Tibial artery (tissue), 4 donors: Measurements from ENCODE around the gene NSD1.

Source experiments
- DNase-seq, 2 donors: peaks; one replicate each; pipeline ENCODE4 v3.0.0-alpha.2; 2019
- H3K27ac ChIP-seq, 2 donors: fragments of 200-600 bp; sonication (generic) in 1 of 2; 1 replicate in 1 of 2; 2 replicates in 1 of 2; pipeline ENCODE4 v1.5.1; 2018 to 2019; ENCODE audit warnings: mild to moderate bottlenecking in 1 of 2
- H3K27me3 ChIP-seq, 2 donors: fragments of 200-600 bp; sonication (generic) in 1 of 2; one replicate each; pipeline versions ENCODE4 v1.5.1 to v1.6.0; 2016 to 2019
- H3K36me3 ChIP-seq, 3 donors: fragments of 200-600 bp; sonication (generic) in 2 of 3; one replicate each; pipeline ENCODE4 v1.5.1; 2016 to 2019; ENCODE audit warnings: mild to moderate bottlenecking in 2 of 3
- H3K4me1 ChIP-seq, 4 donors: fragments of 200-600 bp; sonication (generic) in 2 of 4; 1 replicate in 3 of 4; 2 replicates in 1 of 4; pipeline ENCODE4 v1.5.1; 2016 to 2019
- H3K4me3 ChIP-seq, 2 donors: fragments of 200-600 bp; sonication (generic) in 1 of 2; 1 replicate in 1 of 2; 2 replicates in 1 of 2; pipeline ENCODE4 v1.5.1; 2018 to 2019; ENCODE audit warnings: mild to moderate bottlenecking in 2 of 2
- H3K9me3 ChIP-seq, 3 donors: fragments of 200-600 bp; sonication (generic) in 1 of 3; one replicate each; pipeline ENCODE4 v1.5.1; 2016 to 2019
- CTCF ChIP-seq, 2 experiments: fragments of 200-600 bp in 1 of 2; fragments of 450-650 bp in 1 of 2; IDR thresholded peaks; one replicate each; pipeline ENCODE4 v1.5.1; 2017 to 2019; ENCODE audit warnings: antibody characterized with exemption in 2 of 2, mild to moderate bottlenecking in 1 of 2, moderate library complexity in 1 of 2
- intact Hi-C: fragments of 100-400 bp; cut with DNase I; formaldehyde crosslinking; loops from one replicate; pipeline ENCODE4 v1.15.0; 2023; ENCODE audit warnings: low total_unique reads

NSD1 gene

GRCh38 chr5:177133853-177134696, 502 bp downstream of the NSD1 start:
- Histone ChIP-seq H3K27me3 (no peaks in the 10 kb centered on the region), H3K27ac (peak overlapping the region; percentile 85 to 93), H3K36me3 (peaks cover 9 to 25% (median 17%) of the 10 kb centered on the region in 3 donors), H3K9me3 (no peaks in the 10 kb centered on the region), H3K4me1 (peaks cover 0 to 54% (median 40%) of the 10 kb centered on the region in 4 donors), H3K4me3 (peak overlapping the region; percentile 64 to 87)
- peak; percentile 33 to 72 for DNase-seq
- intact Hi-C loops: no loop called here
- no peak for TF ChIP-seq CTCF (IDR thresholded peaks at IDR 0.05)

- Histone ChIP-seq H3K4me3 (peak overlapping the region; percentile 64 to 87), H3K27ac (peak overlapping the region; percentile 85 to 93), H3K36me3 (peaks cover 9 to 25% (median 17%) of the 10 kb centered on the region in 3 donors), H3K9me3 (no peaks in the 10 kb centered on the region), H3K27me3 (no peaks in the 10 kb centered on the region), H3K4me1 (peaks cover 0 to 61% (median 42%) of the 10 kb centered on the region in 4 donors)
- no peak for TF ChIP-seq CTCF (IDR thresholded peaks at IDR 0.05)
- DNase-seq: no peak
- intact Hi-C loops: no loop called here
Observed at GRCh38 chr5:177134697-177135225, 1.2 kb downstream of the NSD1 start.

GRCh38 chr5:177140312-177140711, 6.7 kb downstream of the NSD1 start:
- TF ChIP-seq CTCF (IDR thresholded peaks at IDR 0.05): no peak
- intact Hi-C loops: no loop called here
- Histone ChIP-seq H3K9me3 (no peaks in the 10 kb centered on the region), H3K27me3 (no peaks in the 10 kb centered on the region), H3K4me1 (peaks cover 0 to 59% (median 38%) of the 10 kb centered on the region in 4 donors), H3K4me3 (no peak overlapping the region), H3K36me3 (peaks cover 9 to 42% (median 25%) of the 10 kb centered on the region in 3 donors), H3K27ac (no peak overlapping the region)
- DNase-seq: no peak

GRCh38 chr5:177141496-177141895, 7.9 kb downstream of the NSD1 start:
- H3K4me1 ChIP-seq: peaks cover 0 to 47% (median 27%) of the 10 kb centered on the region in 4 donors
- no peak for DNase-seq
- H3K27ac ChIP-seq: no peak overlapping the region
- no peak overlapping the region for H3K4me3 ChIP-seq
- H3K36me3 ChIP-seq: peaks cover under 1 to 41% (median 19%) of the 10 kb centered on the region in 3 donors
- H3K27me3 ChIP-seq: no peaks in the 10 kb centered on the region
- intact Hi-C loops: no loop called here
- H3K9me3 ChIP-seq: no peaks in the 10 kb centered on the region
- TF ChIP-seq CTCF (IDR thresholded peaks at IDR 0.05): no peak

GRCh38 chr5:177142098-177142611, 8.6 kb downstream of the NSD1 start:
- Histone ChIP-seq H3K9me3 (no peaks in the 10 kb centered on the region), H3K4me1 (peaks cover 0 to 41% (median 20%) of the 10 kb centered on the region in 4 donors), H3K27ac (no peak overlapping the region), H3K36me3 (peaks cover 0 to 47% (median 24%) of the 10 kb centered on the region in 3 donors), H3K27me3 (no peaks in the 10 kb centered on the region), H3K4me3 (no peak overlapping the region)
- DNase-seq: no peak
- intact Hi-C loops: no loop called here
- TF ChIP-seq CTCF (IDR thresholded peaks at IDR 0.05): no peak
